GM19023 (cell line): Measurements from ENCODE around the gene PIGU.

Source experiments
- ATAC-seq: cut with Tn5 transposase; IDR thresholded peaks from one replicate; pipeline ENCODE4 v1.9.1; 2021; ENCODE audit warnings: mild to moderate bottlenecking, moderate library complexity; ENCODE audit not compliant: unreplicated experiment

Gene PIGU

DNA sequence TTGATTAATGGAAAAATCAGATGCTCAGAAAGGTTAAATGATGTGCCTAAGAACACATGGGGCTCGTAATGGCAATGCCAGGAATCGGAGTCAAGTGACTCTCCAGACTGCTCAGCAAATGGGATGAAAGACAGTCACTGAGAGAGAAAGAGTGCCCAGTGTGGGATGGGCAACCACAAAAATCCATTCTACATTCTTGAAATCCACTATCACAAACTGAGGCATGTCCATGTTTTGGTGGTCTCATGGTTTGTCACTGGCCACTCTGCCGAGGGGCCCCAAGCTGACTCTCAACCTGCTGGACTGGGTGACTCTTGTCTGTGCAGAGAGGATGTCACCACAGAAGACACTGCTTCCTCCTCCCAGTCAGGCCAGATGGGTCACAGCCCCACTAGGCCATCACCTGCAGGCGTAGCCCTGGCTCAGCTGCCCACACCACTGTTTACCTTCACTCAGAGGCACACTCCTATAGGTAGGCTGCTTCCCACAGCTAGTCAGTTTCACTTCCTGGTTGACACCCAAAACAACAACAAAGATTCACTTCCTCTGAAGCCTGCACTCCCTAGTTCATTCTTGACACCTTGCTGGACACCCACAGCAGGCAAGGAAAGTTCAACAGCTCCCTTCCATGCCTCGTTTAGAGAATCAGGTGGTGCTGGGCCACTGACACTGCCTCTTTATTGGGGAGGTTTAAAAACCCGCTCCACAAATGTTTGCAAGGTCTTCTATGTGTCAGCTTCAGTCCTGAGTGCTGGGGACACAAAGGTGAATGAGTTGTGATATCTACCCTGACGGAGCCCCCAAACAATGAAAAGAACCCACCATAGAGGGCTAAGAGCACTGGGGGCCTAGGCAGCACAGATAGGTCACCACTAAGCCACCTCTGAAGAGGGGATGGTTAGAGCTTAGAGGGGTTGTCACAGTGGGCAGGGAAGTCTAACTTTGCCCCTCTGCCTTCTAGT lies 96.6 kb downstream of the PIGU start:
- no peak for ATAC-seq

DNA sequence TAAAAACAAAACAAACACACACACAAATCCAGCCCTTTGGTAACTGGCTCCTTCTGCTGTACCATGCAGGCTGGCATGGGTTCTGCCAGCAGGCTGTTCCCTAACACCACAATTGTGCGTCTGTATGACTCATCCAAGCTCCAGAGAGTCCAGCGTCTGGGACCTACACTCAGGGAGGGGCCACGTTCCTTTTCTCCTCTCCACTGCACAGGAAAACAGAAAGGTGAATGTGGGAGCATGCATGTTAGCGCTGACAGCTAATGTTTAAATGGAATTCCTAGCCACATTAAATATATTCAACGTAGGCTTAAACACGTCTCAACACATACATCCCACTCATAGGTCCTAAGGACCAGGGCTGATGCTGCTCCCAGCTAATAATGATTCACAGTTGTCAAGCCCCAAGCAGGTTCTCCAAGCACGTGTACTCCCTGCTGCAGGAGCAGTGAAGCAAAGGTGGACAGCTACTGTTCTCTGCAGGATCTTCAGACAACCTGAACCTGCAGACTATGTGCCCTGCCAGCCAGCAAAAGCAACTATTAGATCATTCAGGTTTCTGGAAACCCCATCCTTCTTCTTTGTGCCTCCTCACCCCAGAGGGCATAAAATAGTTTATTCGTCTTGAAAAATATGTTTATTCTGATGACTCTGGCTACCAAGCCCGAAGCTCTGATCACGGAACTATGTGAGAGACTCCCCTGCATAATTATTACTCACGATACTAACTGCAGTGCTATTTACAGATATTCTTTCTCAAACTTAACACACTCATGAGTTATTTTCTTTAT lies 97.5 kb downstream of the PIGU start:
- no peak for ATAC-seq

DNA sequence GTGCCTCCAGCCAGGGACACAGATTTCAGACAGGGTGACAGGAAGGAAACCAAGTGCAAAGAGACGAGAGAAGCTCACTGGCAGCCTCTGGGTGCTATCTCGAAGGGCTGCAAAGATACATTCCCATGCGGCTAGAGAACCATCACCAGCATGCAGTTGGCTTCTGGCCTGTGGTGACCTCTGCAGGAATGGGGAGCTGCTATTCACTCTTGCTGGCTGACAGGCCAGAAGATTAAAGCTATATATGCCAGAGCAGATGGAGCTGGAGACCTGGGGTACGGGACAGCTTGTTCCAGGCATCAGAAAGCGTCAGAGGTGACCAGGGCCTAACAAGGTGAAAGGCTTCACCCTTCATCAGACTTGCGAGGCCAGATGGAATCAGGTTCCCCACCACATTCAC lies 98.4 kb downstream of the PIGU start:
- ATAC-seq = no peak

DNA sequence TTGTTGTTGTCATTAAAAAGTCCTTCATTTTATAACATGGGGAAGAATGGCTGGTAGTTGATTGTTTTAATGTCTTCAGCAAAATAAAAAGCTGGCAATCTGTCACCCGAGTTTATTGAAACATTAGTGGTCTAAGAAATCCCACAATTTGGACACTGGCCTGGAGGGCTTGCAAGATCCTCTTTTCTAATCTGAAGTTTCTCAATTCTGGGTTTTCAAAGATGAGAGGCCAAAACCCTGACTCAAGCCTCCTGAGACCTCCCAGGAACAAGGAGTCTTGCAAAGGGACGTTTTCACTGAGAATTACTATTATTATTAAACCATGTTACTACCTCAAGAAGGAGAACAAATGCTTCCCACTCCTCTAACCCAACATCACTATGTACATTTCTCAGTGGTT lies 98.9 kb downstream of the PIGU start:
- no peak for ATAC-seq

DNA sequence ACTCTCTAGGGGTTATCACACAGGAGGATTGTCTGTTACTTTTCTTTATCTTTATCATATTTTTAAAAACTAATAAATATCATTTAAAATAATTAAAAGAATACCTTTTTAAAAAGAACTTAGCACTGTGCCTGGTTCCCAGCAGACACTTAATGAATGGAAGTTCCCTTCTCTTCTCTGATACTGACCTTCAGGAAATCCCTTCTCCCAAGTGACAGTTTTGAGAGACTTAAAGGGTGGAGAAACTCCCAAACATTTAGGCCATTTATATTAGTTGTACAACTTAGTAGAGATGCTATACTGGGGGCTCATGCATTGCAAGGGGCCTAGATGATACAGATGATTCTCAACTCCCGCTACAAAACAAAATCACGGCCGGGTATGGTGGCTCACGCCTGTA lies 99.8 kb downstream of the PIGU start:
- no peak for ATAC-seq

DNA sequence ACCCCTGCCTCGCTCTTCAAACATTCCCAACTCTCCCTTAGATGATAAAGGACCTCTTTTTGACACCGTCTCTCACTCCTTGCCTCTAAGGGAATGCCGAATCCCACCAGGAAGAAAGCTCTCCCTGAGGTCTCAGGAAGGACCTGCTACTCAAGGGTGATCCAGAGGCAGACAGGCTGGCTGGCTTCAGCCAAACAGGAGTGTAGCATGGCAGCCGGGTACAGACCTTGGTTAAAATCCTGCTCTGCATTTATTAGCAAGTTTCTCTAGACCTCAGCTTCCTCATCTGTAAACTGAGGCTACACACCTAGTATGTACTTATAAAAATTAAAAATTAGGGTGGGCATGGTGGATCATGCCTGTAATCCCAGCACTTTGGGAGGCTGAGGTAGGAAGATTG lies 101.1 kb downstream of the PIGU start:
- no peak for ATAC-seq

DNA sequence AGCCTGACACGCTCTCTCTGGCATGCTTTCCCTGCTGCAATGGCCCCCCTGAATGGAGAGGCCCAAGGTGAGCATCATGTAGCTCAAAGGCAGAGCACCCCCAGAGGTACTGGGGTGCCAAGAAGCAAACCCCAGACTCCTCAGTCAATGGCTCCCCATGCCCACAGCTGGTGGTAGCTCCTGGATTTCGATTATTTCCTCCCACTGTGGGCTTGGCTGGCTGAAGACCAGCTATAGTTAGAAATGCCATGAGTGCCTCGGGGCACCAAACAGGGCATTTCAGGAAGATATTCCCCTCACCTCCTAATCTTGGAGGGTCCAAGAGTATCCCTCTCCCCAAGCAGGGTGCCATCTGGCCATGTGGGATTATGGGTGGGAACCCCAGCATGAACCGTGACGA lies 101.6 kb downstream of the PIGU start:
- no peak for ATAC-seq

DNA sequence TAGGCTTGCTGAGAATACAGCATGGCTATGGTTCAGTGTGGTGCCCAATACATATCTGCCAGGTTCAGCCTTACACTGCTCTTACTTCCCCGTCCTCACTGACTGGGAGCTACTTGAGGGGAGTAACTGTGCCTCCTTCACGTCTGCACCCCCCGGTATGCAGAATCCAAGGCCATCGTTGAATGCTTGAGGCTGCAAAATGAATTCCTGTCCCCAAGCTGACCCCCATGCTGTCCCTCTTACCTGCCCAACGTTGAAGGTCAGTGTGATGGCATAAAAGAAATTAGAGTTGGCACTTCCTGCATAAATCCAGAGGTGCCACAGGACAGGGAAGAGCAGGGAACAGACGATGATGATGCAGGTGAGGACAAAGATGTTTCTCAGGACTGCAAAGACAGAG lies 102.0 kb downstream of the PIGU start:
- ATAC-seq = no peak

DNA sequence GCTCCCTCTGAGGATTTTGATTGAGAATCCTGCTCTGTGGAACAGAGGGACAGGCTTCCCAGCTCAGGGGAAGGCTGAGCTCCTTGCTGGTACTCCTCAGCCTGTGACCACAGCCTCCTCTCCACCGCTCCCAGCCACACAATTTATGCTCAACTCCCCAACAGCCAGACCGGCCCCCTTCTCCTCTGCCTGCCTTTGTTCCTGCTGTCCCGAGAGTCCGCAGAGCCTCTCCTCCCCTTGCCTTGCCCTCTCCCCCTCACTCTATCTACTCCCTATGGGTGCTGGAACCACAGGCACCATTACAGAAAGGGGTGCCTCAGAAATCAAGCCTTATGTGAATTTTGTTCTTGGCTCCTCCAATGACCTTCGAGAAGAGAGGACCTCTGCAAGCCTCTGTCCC lies 102.5 kb downstream of the PIGU start:
- no peak for ATAC-seq

DNA sequence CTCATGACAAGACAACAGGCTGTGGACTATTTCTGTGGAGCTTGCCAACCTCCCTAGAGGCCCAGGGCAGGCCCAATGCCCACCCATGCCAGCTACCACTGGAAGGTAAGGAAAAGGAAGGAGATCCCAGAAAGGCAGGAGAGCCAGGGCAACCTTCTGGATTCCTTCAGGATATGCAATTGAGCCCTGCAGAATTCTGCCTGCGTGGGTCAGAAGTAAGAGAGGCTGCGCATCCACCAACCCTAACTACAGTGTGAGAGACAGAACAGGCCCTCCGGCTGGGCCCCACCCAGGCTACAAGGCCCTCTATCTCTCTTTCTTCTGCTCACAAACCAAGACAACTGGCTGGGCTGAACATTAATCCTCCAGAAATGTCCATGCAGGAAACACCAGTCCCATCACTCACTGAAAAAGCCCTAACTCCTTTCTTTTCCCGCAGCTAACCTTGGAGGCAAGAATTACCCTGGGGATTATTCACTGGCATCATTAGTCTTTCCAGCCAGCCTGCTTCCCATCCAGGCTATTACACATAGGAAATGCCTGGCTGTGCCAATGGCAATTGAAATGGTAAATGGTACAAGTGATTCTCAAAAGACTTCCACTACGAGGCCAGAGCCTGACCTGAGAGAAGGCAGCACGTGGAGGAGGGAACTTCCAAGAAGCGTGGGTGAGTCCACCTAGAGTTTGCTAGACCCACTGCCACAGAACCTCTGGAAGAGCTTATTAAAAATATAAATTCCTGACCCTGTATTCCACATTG lies 103.2 kb downstream of the PIGU start:
- no peak for ATAC-seq

DNA sequence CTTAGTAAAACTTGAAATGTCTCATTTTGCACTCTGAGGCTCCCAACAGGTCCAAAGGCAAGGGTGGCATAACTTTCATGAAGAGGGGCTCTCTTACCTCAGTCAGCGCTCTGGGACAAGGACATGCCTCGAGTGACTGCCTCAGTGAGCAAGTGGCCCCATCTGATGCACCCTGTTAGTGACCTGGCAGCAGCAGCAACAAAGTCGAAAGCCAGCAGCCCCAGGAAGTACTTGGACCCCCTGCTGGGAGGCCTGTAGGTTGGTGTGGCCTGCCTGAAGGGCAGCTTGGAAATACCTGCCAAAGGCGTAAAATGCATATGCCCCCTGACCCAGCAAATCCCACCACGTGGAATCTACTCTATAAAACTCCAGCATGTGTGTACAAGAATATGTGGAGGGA lies 105.1 kb downstream of the PIGU start:
- no peak for ATAC-seq

DNA sequence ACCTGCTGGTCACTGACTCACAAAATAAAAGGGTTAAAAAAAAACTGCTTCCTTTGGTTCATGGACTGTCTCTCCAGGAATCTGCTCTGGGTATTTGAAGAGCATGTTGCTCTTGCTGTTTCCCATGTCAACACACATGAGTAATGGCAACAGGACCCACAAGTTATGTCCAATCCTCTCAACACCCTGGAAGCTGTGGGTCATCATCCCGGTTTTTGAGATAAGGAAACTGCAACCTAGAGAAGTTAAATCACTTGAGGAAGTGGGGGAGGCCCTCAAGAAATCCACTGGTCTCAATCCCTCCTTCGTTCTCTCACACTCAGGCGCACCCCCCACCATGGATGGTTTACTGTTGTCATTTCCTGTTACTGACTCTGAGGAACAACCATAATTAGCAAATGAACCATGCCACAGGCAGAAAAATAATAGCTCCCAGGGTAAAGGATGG lies 106.0 kb downstream of the PIGU start:
- no peak for ATAC-seq

DNA sequence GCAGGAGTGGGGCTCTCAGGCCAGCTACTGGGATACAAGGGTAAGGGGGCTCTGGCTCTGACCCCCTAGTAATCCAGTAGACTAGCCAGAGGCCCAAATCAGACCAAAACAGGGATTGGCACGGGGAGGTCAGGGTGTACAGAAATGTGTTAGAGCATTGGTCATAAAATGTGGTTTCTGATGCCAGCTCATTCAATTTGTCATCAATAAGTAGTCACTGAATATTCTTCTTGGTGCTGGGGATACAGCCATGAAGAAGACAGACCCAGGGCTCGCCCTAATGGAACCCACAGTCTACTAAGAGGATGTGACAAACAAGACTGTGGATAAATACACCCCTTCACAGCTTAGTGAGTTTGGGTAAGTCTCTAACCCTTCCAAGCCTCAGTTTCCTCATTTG lies 107.3 kb downstream of the PIGU start:
- no peak for ATAC-seq

DNA sequence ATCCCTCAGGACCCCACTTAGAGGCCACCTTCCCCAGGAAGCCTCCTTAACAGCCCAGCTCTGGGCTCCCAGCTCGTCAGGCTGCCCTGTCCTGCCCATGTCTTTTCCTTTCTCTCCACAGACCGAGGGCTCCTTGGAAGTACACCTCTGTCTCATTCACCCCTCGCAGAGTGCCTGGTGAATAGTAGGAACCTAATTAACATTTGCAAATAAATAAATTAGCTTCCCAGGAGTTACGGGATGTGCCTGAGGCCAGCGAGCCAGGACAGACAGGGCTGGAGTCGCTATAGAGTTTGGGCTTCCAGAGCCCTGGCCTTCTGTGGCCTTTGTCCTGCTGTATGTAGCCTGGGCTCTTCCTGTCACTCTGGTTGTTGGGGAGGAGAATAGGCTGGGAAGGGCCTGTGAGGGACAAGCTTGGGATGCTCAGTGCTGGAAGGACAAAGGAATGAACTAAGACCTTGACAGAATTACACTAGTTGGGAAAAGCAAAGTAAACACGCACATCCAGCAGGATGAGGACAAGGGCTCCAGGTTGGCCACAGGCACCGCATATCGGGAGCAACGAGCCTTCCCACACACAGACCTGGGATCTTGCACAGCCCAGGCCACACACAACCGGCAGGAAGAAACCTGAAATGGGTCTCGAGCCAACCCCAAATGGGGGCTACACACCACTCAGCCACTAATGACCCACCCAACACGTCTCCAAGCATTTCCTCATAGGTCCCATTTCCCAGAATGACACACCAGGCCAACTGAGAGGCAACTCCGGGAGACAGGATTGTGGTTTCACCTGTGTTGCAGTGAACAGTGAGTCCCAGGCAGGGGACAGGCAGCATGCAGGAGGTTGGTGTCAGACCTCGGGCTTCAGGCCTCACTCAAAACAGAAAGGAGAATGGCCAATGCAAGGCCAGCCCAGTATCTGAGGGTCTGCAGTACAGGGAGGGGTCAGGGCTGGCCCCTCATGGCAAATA lies 108.7 kb downstream of the PIGU start:
- ATAC-seq = no peak

DNA sequence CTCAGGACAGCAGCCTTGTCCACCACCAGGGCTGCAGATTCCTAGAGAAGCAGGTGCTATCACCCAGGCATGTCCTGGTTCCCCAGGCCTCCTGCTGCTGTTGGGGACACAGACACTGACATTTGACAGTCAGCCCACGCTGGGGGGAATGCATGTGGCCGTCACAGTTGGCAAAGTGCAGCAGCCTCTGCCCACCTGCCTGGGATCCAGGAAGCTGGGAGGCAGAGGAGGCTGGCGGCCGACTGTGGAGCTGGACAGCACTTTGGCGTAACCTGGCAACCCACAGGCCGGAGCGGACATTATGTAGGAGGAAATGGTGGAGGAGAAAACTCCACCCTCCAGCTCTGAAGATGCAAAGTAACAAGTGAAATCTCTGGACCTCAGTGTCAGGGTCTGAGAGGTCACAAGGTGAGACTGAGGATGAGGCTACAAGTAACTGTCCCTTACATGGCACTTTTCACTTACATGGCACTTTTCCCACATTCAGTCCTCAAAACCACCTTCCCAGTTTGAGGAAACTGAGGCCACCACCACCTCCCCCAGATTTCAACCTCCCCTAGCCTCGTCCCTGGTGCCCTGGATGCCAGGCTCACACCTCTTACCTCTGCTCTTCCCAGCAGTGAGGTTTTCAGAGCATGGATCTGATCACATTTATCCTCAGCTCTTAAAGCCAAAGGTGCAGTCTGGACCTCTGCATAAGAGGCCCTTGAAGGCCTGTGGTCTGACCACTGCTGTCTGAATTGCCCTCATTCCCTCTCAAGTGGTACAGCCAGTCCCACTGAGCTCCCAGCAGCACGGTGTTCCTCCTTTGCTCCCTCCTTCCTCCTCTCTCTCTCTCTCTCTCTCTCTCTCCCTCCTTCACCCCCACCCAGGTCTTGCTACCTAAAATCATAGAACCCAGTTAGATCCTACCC lies 109.7 kb downstream of the PIGU start:
- ATAC-seq = no peak

DNA sequence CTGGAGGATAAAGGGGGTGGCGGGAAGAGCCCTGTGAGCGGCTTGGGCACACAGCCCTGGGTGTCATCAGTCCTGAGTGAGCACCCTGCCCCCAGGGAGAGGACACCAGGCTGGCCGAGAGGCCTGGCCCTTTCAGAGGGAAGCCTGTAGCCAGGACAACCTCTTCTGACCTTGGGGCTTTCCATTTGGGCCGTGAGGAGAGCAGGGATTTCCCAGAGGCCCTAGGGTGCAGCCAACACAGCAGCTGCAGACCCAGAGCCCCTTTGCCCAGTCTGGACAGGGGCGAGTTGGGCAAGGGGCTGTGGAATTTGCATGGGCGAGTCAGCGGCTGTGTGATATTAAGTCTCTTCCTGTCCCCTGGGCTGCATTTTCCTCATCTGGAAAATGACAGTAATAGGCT lies 112.1 kb downstream of the PIGU start:
- no peak for ATAC-seq

DNA sequence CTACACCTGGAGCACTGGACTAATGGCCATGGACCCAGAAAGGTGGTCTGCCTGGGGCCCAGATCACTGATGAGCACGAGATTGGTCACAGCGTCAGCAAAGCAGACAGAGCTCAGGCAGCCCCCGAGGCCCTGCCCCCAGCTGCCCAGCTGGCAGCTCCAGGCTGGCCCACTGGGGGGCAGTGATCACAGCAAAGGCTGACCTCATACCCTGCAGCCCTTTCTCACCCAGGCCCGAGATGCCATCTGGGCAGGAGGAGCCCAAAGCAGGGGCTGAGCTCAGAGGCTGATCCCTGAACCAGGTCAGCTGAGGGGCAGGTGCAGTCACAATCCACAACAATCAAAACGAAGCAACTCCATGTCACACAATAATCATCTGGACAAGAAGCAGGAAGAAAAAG lies 114.3 kb downstream of the PIGU start:
- no peak for ATAC-seq

DNA sequence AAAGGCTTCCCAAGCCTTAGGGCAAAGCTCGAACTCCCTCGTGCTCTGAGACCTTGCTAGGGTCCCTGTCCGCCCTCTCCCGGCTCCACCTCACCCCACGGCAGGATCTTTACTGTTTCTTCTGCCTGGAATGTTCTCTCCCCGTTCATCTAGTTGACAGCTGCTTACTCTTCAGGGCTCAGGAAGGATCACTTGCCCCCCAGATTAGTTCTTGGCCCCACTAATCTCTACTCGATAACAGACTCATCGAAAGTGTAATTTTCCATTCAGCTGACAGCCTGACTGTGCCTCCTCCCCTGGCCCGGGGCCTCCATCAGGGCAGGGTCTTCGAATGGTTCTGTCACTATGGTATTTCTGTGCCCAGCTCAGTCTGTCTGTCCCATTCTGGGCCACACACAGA lies 115.2 kb downstream of the PIGU start:
- no peak for ATAC-seq

DNA sequence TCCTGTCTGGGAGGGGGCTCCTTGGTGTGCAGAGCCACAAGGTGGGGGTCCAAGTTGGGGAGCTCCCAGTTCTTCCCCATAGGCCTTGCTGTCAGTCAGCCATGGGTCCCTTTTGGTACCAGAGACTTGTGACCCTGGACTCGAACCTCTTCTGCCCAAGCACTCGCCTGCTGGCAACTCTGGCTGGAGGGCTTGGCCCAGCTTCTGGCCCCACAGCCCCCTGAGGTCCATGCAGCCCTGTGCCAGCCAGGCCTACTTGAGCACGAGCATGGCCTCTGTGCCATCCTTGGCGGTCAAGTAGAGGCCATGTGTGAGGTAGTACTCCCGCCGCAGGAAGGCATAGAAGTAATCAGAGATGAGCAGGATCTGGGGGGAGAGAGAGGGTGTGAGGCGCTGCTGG lies 116.3 kb downstream of the PIGU start:
- ATAC-seq = no peak
